ENCODE results near the gene SLC17A9.

DNA sequence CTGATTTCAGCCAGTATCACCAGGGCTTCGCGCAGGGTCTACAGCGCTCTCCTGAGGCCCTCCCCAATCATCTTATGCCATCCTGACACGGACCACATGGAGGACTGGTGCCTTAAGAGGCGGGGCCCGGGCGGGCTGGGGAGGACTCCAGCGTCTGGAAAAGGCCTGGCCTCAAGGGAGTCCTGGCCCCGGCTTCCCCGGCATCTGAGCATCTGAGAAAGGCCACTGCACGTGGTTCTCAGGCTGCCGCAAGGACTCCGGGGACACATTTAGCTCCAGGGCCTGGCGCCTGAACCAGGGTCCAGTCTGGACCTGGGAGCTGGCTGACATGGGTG is 32.9 kb downstream of the SLC17A9 start:
- TF ChIP-seq, protein P1, sequence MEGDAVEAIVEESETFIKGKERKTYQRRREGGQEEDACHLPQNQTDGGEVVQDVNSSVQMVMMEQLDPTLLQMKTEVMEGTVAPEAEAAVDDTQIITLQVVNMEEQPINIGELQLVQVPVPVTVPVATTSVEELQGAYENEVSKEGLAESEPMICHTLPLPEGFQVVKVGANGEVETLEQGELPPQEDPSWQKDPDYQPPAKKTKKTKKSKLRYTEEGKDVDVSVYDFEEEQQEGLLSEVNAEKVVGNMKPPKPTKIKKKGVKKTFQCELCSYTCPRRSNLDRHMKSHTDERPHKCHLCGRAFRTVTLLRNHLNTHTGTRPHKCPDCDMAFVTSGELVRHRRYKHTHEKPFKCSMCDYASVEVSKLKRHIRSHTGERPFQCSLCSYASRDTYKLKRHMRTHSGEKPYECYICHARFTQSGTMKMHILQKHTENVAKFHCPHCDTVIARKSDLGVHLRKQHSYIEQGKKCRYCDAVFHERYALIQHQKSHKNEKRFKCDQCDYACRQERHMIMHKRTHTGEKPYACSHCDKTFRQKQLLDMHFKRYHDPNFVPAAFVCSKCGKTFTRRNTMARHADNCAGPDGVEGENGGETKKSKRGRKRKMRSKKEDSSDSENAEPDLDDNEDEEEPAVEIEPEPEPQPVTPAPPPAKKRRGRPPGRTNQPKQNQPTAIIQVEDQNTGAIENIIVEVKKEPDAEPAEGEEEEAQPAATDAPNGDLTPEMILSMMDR (conservative IDR thresholded peaks at IDR 0.05), result no peak
- no peak for TF ChIP-seq EZH2 (IDR thresholded peaks at IDR 0.05; ENCODE audit: low read depth)

Data from PC-9 (cell line).